Central memory CD4-positive, alpha-beta T cell (primary cell): ENCODE data around the gene HADHA.
"Not testable (repeated sequence)": the region's sequence is repeated elsewhere in the genome, so short reads cannot be mapped to it uniquely, and the experiment has no call there.

Experiments
- DNase-seq: peaks from one replicate; pipeline ENCODE4 v3.0.0; 2022

HADHA gene

GRCh38 chr2:26172871-26173775 lies 71.3 kb downstream of the HADHA start, which contains the start of gene GAREM2:
Gene GAREM2, plus strand, starts transcription at chr2:26173088. Its CDS starts 133 bp downstream, at chr2:26173221.
- no peak for DNase-seq

DNA sequence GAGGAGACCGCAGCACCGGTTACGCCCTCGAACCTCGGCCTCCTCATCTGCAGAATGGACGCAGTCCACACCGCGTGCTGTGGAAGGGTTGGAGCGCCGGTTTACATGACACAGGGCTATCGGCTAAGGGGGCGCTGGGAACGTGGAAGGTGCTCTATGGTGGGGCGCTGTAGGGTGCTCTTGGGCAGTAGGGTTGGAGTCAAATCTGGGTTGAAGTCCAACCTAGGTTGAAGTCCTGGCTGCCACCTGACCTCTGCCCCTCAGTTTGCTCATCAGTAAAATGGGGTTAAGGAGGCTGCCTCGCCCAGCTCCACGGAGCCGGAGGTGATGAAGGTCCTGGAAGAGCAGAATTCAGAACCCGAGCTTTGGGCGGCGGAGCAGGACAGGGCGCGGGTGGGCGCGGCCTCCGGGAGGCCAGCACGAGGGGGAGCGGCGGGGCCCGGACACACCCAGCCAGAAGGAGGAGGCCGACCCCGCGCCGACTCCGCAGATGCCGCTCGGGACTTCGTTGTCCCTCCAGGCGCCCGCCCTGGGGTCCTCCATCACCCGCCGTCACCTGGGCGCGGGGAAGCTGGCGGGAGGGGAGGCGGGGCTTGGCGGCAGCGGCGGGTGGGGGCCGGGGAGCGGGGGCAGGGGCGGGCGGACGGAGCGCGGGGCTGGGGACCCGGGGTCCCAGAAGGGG lies 72.1 kb downstream of the HADHA start:
- no peak for DNase-seq

DNA sequence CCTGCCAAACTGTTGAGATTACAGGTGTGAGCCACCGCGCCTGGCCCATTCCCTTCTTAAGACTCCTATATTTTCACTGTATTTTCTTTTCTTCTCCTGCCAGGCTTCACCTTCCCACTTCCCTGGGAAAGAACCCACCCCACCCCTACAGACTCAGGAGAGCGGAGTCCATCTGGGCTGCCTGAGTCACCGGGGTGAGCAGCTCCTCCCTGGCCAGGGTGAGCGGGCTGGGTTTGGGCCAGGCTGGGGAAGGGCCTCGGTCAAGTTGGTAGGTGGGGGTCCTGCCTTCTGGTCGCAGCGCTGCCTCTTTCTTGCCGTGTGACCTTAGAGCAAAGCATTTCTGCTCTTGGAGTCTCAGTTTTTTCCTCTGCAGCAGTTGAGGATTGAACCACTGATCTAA lies 73.6 kb downstream of the HADHA start:
- DNase-seq = no peak

GRCh38 chr2:26169681-26170414 lies 74.6 kb downstream of the HADHA start:
- no peak for DNase-seq

DNA sequence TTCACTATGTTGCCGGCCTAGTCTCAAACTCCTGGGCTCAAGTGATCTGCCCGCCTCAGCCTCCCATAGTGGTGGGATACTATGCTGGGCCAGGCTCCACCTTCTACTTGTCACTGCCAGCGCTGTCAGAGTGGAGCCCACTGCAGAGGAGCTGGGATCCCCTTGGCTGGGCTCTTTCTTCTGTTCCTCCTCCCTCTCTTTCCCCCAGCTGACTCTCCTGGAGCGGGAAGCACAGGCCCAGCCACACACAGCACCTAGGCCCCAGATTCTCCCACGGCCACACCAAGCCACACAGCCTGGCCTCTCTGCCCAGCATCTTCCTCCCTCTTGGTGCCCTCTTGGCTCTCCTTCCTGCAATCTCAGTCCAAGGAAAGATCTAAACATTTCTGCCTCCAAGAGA lies 75.2 kb downstream of the HADHA start:
- DNase-seq = no peak

DNA sequence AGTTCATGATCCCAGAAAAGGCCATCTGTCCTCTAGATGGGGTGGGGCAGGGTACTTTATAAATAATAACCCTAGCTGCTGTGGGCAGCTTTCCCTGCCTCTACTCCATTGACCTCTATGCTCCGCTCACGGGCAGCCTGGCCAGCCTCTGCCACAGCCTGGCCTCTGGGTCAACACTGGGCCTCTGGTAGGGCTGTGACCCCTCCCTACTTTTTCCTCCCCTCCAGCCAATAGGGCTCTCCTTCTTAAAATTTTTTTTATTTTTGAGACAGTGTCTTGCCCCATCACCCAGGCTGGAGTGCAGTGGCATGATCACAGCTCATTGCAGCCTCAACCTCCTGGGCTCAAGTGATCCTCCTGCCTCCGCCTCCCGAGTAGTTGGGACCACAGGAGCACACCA lies 75.6 kb downstream of the HADHA start:
- no peak for DNase-seq

DNA sequence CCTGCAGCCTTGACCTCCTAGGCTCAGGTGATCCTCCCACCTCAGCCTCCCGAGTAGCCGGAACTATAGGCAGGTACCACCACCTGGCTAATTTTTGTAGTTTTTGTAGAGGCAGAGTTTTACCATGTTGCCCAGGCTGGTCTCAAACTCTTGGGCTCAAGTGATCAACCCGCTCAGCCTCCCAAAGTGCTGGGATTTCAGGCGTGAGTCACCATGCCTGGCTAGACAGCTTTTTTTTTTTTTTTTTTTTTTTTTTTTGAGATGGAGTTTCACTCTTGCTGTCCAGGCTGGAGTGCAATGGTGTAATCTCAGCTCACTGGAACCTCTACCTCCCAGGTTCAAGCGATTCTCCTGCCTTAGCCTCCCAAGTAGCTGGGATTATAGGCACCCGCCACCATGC lies 77.9 kb downstream of the HADHA start:
- DNase-seq = not testable (repeated sequence)

DNA sequence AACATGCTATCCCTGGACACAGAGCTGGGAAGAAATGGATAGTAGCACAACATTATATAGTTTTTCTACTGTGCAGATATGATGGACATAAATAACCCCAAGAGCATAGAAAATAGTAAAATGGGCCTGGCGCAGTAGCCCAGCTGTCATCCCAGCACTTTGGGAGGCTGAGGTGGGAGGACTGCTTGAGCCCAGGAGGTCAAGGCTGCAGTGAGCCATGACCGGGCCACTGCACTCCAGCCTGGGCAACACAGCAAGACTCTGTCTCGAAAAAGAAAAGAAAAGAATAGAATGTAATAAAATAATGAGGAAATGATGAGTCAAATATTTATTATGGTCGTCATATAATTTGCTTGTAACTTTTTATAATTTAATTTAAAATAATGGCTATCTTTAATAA lies 79.0 kb downstream of the HADHA start:
- no peak for DNase-seq

DNA sequence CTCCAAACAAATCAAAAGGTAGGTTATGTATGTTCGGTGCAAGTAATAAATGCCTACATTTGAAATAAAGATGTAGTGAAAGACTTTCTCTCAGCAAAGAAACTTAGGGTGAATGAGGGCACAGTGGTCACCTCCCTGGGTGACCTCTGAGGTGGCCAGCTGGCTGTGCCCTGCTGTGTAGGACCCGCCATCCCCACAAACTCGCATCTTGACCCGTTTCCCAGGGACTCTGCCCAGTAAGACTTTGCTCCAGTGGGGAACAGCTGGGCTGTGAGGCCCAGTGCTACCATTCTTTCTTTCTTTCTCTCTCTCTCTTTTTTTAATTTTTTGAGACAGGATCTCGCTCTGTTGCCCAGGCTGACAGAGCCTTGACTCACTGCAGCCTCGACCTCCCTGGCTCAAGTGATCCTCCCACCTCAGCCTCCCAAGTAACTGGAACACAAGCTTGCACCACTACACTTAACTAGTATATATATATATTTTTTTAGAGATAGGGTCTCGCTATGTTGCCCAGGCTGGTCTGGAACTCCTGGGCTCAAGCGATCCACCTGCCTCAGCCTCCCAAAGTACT lies 79.7 kb downstream of the HADHA start:
- DNase-seq = no peak

DNA sequence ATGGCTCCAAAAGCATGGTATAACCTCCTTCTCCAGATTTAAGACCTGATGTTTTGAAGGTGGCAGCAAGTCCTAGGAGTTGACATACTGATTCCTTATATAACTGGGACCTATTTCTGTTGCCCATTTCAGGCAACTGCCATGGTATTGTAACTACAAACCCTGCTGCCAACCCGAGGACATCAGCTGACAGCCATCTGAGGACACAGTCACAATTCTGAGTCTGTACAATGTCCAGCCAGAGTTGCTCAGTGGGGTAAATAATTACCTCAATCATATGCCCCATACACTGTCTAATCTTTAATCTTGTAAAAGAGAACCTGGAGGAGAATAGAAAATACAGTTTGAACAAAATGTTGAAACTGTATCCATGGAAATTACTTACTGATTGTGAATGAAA lies 80.2 kb downstream of the HADHA start:
- DNase-seq = no peak

GRCh38 chr2:26162963-26163362 lies 81.5 kb downstream of the HADHA start:
- no peak for DNase-seq

- no peak for DNase-seq
These were observed 82.5 kb downstream of the HADHA start for GRCh38 chr2:26161926-26162325.

GRCh38 chr2:26157580-26157979 lies 86.9 kb downstream of the HADHA start:
- no peak for DNase-seq

GRCh38 chr2:26150243-26150642 lies 94.2 kb downstream of the HADHA start:
- DNase-seq = no peak

DNA sequence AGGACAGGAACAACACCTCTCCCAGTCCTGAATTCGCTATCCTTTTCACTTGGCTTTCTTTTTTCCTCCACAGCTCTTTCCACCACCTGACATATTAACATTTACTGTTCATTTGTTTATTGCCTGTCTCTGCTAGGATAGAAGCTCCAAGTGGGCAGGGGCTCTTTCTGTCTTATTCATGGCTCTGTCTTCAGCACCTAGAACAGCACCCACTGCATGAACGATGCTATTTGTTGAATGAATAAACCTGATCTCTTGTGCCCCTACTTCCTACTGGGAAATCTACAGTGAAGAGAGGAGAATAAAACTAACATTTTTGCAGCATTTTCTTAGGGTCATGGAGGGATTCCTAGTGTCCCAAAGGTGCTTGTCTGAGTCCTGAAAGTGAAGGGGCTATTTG lies 95.9 kb downstream of the HADHA start:
- no peak for DNase-seq

- DNase-seq = peak; percentile 44
These were observed 99.3 kb downstream of the HADHA start for GRCh38 chr2:26144953-26145680.

- no peak for DNase-seq
These were observed 100.4 kb downstream of the HADHA start for GRCh38 chr2:26144031-26144430.

DNA sequence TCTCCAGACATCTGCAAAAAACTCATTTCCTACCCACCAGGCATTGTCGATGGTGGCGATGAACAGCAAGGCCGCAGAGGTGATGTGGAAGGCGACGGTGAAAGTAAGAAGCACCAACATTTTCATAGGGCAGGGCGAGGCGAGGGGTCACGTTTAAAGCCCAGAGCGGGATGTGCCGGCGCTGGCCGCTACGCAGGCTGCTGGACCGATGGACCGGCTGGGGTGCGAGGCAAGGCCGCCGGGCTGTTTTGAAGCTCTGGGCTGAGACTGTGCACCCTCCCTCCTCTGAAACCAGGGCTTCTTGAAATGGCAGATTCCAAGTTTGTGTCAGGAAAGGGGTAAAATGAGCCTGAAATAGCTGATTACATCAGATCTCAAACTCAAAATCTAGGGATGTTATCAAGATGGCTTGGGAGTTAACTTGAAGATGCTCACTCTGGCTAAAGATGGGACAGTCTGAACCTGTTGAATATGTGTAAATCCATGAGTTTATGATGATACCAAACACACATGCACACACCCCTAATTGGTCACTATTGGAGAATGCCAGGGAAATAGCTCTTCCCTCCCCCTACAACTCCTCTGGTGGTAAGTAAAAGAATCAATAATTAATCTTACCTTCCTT lies 103.2 kb downstream of the HADHA start:
- DNase-seq = no peak
